ENCODE results near the gene SIRPG. TPM values are rescaled to one million over a fixed set of nuclear protein-coding genes. Genes with fewer than 3 reads are reported as not detected.
"Not testable (repeated sequence)": the region's sequence is repeated elsewhere in the genome, so short reads cannot be mapped to it uniquely, and the experiment has no call there.

SIRPG gene
- total and polyA plus RNA-seq, 10 of the 15 experiments (the other 5 are each of a cell fraction or from before 2014, with no cell fraction given): 1.1 to 13.0 (median 4.1) TPM

DNA sequence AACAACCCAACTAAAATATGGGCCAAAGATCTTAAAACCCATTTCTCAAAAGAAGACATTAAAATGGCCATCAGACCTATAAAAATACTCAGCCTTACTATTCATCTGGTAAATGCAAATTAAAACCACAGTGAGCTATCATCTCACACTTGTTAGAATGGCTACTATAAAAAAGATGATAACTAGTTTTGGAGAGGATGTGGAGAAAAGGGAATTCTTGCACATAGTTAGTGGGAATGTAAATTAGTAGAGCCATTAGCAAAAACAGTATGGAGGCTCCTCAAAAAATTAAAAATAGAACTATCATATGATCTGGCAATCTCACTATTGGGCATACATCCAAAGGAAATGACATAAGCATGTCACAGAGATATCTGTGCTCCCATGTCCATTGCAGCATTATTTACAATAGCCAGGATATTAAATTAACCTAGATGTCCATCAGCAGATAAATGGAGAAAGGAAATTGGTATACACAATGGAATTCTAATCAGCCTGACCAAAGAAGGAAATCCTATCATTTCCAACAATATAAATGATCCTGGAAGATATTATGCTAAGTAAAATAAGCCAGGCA is 40.6 kb downstream of the SIRPG start:
- DNase-seq (ENCODE audit: low read depth, low spot score) (no peak), FAIRE-seq (no peak), ATAC-seq (no peak)
- no peak overlapping the region for H3K9ac ChIP-seq (ENCODE audit: control insufficient read depth, insufficient read depth, low read length)
- no peak overlapping the region for H3K4me2 ChIP-seq (ENCODE audit: control insufficient read depth, insufficient read depth)
- H3K79me2 ChIP-seq (ENCODE audit: control insufficient read depth, insufficient read depth, low read length): no peaks in the 10 kb centered on the region
- intact Hi-C loops (cut with micrococcal nuclease; ENCODE audit: unreplicated experiment) (no loop called here), in situ Hi-C loops (cut with MboI) (loop anchor here (5.0 kb wide), 1 partner anchor 40 kb away; no protein-coding TSS in a partner anchor)
- no peak overlapping the region for H2AFZ ChIP-seq (ENCODE audit: control insufficient read depth, low read depth, low read length)
- no peaks in the 10 kb centered on the region; a peak in 1 of 4 replicates for H3K36me3 ChIP-seq (ENCODE audit: control insufficient read depth in 2 of 2, insufficient read depth in 2 of 2, low read length in 1 of 2)
- TSS peak; percentile 36 for BruUV-seq (replicated peaks)
- ChIA-PET RAD21 (ENCODE audit: unreplicated experiment) (interaction anchor here (1.0 kb wide), 1 partner anchor 10 kb away, joined by 3 read pairs; no protein-coding TSS in a partner anchor), CTCF (no interaction called here), SMC1A (ENCODE audit: uncharacterized antibody, unreplicated experiment) (interaction anchor here (0.9 to 1.2 kb wide), 2 partner anchors 37 to 40 kb away, joined by 3 read pairs; no protein-coding TSS in a partner anchor), POLR2A (no interaction called here)
- peaks cover 15% of the 10 kb centered on the region for H3K4me1 ChIP-seq (ENCODE audit: control insufficient read depth, insufficient read depth, low read length)
- H3K27ac ChIP-seq (ENCODE audit: control insufficient read depth, insufficient read depth): no peak overlapping the region
- TF ChIP-seq, protein P1, sequence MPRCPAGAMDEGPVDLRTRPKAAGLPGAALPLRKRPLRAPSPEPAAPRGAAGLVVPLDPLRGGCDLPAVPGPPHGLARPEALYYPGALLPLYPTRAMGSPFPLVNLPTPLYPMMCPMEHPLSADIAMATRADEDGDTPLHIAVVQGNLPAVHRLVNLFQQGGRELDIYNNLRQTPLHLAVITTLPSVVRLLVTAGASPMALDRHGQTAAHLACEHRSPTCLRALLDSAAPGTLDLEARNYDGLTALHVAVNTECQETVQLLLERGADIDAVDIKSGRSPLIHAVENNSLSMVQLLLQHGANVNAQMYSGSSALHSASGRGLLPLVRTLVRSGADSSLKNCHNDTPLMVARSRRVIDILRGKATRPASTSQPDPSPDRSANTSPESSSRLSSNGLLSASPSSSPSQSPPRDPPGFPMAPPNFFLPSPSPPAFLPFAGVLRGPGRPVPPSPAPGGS (IDR thresholded peaks at IDR 0.05; ENCODE audit: borderline replicate concordance, insufficient read depth, low read depth, low read length, poor library complexity, severe bottlenecking): no peak
- peak; percentile 8; the same call in 1 of the 2 replicates for TF ChIP-seq RUNX3 (IDR thresholded peaks at IDR 0.05; ENCODE audit: low read length)
- peaks cover 5% of the 10 kb centered on the region; the same call in 2 of the 3 replicates for H3K9me3 ChIP-seq (replicated peaks; ENCODE audit: control insufficient read depth, insufficient read depth, low read length)
- no peaks in the 10 kb centered on the region for H3K27me3 ChIP-seq (replicated peaks in 1 of 2; ENCODE audit: control insufficient read depth in 2 of 2, insufficient read depth in 2 of 2, low read length in 1 of 2)
- H3K4me3 ChIP-seq: no peak overlapping the region
- no peaks in the 10 kb centered on the region for H4K20me1 ChIP-seq (ENCODE audit: control insufficient read depth, insufficient read depth)

DNA sequence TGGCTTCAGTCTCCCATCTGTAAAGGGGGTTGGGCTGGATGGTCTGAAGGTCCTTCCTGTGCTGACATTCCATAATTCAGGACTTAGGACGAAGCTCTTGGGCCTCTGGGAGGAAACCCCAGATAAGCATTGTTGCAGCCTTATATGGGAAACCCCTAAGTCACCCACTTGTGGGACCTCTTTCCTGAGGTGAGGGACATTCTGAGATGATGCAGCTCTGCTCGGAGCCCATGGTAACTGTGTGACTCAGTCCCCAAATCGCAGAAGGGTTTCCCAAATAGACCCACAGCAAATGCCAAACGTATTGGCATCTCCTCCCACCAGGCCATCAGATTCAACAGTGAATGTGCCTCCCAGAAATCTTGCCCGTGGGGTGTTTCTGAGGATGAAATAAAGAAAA is 47.2 kb downstream of the SIRPG start:
- BruUV-seq (replicated peaks); H3K79me2 ChIP-seq (ENCODE audit: control insufficient read depth, insufficient read depth, low read length); CTCF ChIA-PET; H3K36me3 ChIP-seq (ENCODE audit: control insufficient read depth in 2 of 2, insufficient read depth in 2 of 2, low read length in 1 of 2); H2AFZ ChIP-seq (ENCODE audit: control insufficient read depth, low read depth, low read length); ATAC-seq; H3K9me3 ChIP-seq (replicated peaks; ENCODE audit: control insufficient read depth, insufficient read depth, low read length); H4K20me1 ChIP-seq (ENCODE audit: control insufficient read depth, insufficient read depth); RAD21 ChIA-PET (ENCODE audit: unreplicated experiment); FAIRE-seq; H3K27ac ChIP-seq (ENCODE audit: control insufficient read depth, insufficient read depth); H3K4me1 ChIP-seq (ENCODE audit: control insufficient read depth, insufficient read depth, low read length); DNase-seq (ENCODE audit: low read depth, low spot score); H3K4me2 ChIP-seq (ENCODE audit: control insufficient read depth, insufficient read depth); in situ Hi-C loops (cut with MboI); SMC1A ChIA-PET (ENCODE audit: uncharacterized antibody, unreplicated experiment); POLR2A ChIA-PET; intact Hi-C loops (cut with micrococcal nuclease; ENCODE audit: unreplicated experiment); H3K4me3 ChIP-seq; H3K27me3 ChIP-seq (replicated peaks in 1 of 2; ENCODE audit: control insufficient read depth in 2 of 2, insufficient read depth in 2 of 2, low read length in 1 of 2); H3K9ac ChIP-seq (ENCODE audit: control insufficient read depth, insufficient read depth, low read length): not testable (repeated sequence)
- 0% methylated on average over 5 of the region's 5 CpGs for WGBS (ENCODE audit: insufficient coverage, insufficient replicate concordance, low lambda C conversion rate, missing lambda C conversion rate)

DNA sequence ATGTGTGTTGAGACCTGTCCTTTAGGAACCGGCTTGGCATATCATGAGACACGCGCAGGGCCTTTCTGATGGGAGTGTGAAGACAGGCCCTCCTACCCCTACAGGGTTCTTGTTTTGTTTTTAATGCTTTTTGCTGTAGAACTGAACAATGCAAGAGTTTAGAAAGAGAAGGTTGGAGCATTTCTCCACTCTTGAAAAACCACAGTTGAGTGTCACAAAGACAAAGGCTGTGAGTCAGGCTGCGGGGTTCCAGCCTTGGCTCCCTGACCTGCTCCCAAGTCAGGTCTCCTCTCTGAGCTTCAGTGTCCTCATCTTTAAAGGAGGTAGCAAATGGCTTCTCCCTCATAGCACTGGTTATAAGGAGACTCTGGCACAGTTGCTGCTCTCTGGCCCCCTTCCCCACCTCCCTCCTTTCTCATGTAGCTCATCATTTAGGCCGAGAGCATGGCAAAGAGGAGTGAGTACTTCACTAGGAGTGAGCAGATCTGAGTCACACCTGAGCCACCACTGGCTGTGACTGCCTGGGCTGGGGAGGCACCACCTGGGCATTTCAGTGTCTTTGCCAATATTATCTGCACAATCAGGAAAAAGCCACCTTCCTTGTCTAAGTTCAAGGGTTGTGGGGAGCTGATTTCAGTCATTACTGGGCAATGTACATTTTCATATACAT is 48.8 kb downstream of the SIRPG start:
- POLR2A ChIA-PET; RAD21 ChIA-PET (ENCODE audit: unreplicated experiment); H3K4me3 ChIP-seq; SMC1A ChIA-PET (ENCODE audit: uncharacterized antibody, unreplicated experiment); in situ Hi-C loops (cut with MboI); H3K79me2 ChIP-seq (ENCODE audit: control insufficient read depth, insufficient read depth, low read length); intact Hi-C loops (cut with micrococcal nuclease; ENCODE audit: unreplicated experiment); H4K20me1 ChIP-seq (ENCODE audit: control insufficient read depth, insufficient read depth); H3K4me2 ChIP-seq (ENCODE audit: control insufficient read depth, insufficient read depth); DNase-seq (ENCODE audit: low read depth, low spot score); FAIRE-seq; H2AFZ ChIP-seq (ENCODE audit: control insufficient read depth, low read depth, low read length); H3K27ac ChIP-seq (ENCODE audit: control insufficient read depth, insufficient read depth); H3K9me3 ChIP-seq (replicated peaks; ENCODE audit: control insufficient read depth, insufficient read depth, low read length); ATAC-seq; H3K36me3 ChIP-seq (ENCODE audit: control insufficient read depth in 2 of 2, insufficient read depth in 2 of 2, low read length in 1 of 2); H3K27me3 ChIP-seq (replicated peaks in 1 of 2; ENCODE audit: control insufficient read depth in 2 of 2, insufficient read depth in 2 of 2, low read length in 1 of 2); H3K4me1 ChIP-seq (ENCODE audit: control insufficient read depth, insufficient read depth, low read length); CTCF ChIA-PET; BruUV-seq (replicated peaks); H3K9ac ChIP-seq (ENCODE audit: control insufficient read depth, insufficient read depth, low read length): not testable (repeated sequence)
- 100% methylated on average over 1 of the region's 5 CpGs for WGBS (ENCODE audit: insufficient coverage, insufficient replicate concordance, low lambda C conversion rate, missing lambda C conversion rate)

All from GM12878 (cell line).